HG03575 (cell line): ENCODE data around the gene VIPR2.

Source experiments
- ATAC-seq: cut with Tn5 transposase; IDR thresholded peaks from one replicate; pipeline ENCODE4 v1.9.1; 2021; ENCODE audit not compliant: unreplicated experiment, insufficient number of reproducible peaks, low FRiP score; ENCODE audit errors: extremely low read depth

VIPR2 gene

GRCh38 chr7:159098811-159099655 lies 45.6 kb downstream of the VIPR2 start:
- ATAC-seq, result no peak

DNA sequence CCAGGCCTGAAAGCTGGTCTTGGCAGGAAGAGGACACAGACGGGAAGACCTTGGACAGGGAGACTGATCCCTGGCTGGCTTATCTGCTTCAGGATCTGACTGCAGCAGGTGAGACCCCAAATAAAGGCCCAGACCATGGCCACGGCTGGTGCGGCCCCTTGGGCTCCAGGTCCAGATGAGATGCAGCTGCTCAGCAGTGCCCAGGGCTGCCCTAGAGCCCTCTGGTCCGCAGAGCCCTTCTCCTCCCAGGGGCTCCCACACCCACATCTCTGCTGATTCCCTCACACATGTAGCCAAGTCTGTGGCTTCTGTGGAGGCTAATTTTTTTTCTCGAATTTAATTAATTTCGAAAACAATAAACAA lies 46.3 kb downstream of the VIPR2 start:
- ATAC-seq, result no peak

DNA sequence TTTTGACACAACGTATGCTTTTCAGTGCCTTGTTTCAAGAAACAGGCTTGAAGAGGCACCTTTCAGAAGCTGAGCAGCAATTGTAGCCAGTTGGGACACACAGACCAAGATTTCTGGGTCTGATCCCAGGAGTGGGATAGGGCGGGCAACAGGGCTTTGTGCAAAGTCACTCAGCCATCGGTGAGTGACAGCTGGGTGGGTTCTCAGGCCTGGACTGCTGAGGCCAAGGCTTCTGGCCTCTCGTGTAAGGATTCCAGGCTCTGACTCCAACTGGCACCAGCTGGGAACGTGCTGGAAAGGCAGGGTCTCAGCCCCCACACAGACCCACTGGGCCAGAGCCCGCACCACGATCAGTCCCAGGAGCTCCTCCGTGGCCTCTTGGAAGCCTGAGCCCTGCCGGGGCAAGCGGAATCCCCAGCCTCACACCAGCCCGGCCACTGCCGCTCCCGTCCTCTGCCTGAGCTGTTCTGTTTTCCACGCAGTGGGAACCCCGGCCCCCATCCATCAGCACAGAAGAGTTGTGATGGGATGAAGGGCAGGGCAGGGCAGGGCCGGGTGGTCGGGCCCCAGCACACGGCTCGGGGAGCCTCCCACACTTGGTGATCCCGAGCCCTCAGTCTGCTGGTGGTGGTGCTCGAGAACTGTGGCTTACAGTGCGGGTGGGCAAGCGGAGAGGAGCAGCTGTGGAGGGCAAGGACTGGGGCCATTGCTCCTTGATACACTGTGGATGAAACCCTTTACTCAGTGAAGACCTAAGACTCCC lies 46.8 kb downstream of the VIPR2 start:
- ATAC-seq, result no peak

DNA sequence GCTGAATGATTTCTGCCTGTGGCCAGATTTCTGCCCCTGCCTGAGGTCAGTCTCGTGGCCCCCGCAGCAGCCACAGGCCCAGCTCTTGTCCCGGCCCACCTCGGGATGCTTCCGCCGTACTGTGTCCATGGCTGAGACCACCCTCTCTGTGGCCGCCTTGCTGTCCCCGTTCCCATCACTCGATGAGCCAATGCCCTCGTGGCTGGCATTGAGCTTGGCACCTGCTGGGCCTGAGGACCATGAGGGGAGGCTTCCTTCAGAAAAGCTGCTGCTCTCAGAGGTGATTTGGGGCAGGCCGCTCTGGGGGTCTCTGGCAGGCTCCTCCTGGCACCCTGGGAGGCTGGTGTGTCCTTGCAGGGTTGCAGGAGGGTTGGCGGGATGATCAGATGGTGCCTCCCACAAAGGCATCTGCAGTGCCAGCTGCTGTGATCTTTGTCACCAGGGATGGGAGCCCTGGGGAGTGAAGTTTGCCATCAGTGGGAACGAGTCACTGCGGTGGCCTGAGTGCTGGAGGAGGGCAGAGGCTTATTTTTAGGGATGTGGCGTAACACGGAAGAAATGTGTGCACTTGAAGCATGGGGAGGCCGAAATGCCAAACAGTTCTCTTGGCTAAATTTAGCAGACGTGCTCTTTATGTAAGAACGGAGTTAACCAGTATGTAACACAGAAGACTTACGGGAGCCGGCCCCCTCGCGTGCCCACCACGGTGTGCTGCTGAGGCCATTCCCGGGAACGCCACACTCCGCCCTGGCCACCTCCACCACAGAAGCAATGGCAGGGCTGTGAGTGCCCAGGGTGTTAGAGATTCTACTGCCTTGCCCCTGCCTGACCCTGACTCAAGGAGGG lies 47.7 kb downstream of the VIPR2 start:
- no peak for ATAC-seq

DNA sequence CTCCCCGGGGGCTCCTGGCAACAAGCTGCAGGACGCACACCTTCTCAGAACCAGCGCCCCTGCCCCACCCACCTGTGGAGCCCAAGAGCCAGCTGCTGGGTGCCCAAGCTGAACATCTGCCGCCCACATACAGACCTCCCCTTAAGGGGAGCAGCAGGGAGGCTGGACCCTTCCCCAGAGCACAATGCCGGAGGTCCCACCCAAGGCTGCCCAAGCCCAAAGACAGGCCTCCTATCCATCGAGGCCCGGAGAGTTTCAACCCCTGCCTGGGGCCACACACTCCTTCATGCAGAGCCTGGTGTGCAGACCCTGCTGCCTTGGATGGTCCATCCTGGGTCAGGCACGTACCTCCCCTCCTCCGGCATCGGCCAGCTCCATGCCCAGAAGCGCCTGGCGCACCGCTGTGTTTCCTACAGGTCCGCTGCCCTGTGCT lies 48.7 kb downstream of the VIPR2 start:
- no peak for ATAC-seq

GRCh38 chr7:159094919-159095915 lies 49.5 kb downstream of the VIPR2 start:
- ATAC-seq, result no peak

DNA sequence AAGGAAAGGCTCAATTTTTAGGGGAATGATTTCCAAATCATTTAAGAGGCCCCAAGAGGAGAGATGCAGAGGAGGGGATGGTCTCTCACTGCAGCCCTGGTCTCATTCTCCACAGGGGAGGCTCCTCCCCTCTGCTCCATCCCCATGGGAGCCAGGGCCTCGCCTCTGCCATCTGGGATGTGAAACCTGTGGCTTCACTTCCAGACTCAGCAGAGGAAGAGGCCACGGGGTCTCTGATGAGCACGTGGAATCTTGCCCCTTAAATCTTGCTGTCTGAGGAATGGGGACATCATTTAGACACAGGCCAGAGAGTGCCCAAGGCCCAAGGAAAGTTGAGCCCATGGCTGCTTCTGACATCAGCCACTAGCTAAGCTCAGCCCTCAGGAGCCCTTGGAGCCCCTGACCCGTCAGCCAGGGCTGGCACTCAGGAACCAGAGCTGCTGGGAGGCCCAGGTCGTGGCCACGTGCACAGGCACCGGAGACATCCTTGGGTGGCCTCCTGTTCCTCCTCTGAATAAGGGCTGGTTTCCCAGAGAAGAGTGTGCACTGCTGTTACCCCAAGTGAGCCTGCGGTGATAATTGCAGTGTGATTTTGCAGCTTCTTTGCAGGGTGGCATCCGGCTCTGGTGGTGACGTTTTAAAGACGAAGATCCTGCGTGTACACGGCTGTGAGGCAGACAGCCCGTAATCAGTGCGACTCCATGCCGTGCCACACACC lies 50.5 kb downstream of the VIPR2 start:
- no peak for ATAC-seq

GRCh38 chr7:159093351-159093971 lies 51.2 kb downstream of the VIPR2 start:
- no peak for ATAC-seq

DNA sequence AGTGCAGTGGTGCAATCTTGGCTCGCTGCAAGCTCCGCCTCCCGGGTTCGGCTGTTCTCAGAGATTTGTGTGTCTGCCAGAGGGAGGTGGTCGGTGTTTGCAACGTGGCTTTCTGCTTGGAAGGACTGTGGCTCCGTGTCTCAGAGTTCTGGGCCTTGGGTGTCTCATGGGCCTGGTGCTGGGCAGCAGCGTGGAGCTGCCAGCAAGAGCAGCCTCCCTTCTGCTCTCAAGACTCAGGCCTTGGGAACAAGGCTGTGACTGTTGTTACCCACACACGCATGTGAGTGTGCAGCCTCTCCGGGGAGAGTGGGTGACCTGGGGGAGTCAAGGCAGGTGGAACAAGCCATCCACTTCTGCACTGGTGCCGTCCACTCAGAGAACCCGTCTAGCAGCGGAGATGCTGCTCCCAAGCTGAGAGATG lies 52.0 kb downstream of the VIPR2 start:
- no peak for ATAC-seq

DNA sequence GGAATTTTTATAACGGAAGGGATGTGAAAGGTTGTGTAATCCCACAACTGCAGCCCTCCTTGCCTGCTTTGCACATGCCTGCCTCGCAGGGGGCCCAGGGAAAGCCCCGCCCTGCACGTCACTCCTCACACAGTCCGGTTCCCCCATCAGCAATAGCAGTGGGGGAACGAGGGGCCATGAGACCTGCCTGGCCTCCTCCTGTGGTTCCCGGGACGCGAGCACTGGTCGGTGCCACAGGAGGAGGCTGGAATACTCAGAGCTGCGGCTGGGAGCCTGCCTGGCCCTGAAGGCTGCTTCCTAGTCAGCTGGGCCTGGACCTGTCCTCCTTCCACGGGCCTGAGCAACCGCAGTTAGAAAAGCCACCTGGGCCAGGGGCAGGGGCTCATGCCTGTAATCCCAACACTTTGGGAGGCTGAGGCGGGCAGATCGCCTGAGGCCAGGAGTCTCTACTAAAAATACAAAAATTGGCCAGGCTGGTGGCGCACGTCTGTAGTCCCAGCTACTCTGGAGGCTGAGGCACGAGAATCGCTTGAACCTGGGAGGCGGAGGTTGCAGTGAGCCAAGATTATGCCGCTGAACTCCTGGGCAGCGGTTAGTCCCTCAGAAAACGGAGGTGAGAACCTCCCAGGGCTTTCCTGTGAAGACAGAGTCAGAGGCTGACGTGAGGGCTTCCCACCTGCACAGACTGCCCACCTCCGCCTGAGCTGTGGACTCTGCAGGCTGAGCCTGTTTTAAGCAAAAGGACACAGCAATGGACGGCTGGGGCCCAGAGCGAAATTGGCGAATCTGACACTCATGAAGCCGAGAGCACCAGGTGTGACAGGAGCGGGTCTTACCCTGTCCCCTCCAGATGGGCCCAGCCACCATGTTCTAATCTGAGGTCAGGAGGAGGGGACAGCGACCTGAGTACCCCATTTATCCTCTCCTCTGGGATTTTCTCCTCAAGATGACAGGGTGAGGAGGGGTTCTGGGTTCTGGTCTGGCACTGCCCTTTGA lies 52.9 kb downstream of the VIPR2 start:
- no peak for ATAC-seq

GRCh38 chr7:159091041-159091440 lies 53.6 kb downstream of the VIPR2 start:
- no peak for ATAC-seq

DNA sequence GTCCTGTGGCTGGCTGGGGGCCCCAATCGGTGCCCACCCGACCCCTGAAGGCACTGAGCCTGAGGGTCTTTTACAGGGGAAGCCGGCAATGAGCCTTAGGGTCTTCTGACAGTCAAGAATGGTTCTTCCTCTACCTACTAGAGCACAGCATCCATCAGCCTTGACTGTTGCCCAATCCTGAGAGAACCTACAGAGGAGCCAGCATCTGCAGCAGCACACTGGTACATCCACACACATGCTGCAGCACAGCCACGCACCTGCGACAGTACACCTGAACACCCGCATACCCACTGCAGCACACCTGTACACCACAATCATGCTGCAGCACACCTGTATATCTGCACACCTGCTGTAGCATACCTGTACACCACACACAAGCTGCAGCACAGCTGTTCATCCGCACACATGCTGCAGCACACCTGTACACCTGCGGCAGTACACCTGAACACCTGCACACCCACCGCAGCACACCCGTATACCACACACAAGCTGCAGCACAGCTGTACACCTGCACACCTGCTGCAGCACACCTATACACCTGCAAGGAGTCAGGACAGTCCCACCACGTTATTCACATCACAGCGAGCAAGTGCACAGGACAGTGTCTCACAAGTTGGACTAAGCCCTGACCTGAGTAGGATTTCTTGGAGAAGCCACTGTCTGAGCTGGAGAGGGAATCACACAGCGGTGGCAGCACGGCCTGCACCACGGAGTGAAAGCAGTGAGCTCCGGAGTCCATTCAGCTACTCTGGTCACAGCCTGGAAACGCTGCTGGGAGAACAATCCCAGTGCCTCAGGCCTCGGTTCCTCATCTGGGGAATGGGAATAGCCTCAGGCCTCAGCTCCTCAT lies 56.4 kb downstream of the VIPR2 start:
- ATAC-seq, result no peak

GRCh38 chr7:159086301-159086925 lies 58.3 kb downstream of the VIPR2 start:
- ATAC-seq, result no peak

DNA sequence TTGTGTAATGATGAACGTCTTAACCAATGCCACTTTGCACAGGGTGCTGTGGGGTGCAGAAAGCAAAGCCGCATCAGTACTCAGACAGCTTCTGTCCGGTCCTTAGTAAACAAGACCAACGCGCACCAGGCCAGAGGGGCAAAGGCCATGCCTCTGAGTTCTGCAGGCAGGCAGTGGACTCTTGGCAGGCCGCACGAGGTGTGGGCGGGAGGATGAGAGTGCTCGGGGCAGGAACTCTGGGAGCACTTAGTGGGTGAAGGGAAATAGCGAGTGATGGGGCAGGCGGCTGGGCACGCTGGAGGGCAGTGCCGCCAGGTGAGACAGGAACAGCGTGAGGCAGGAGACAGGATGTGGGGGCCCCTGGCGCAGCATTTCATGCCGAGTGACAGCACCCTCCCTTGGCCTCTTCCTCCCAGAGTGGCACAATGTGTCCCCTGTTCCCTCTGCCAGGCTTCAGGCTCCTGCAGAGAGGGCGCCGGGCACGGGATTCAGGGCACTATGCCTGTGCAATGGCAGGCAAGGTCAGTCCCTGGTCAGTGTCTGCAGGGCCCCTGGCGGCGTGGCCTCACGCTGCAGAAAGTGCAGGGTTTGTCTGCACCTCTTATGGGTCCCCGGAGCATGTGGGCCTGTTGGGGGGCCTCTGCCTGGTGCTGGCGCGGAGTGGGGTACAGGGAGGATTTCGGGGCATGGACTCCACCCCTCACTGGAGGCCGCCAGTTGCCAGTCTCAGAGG lies 60.4 kb downstream of the VIPR2 start:
- no peak for ATAC-seq
